ENCODE results near the gene C1orf232.
A peak's percentile ranks its signal among the peaks of the same experiment; 100 is the strongest.

The C1orf232 gene

GRCh38 chr1:26168410-26169197 lies at the start of gene C1orf232:
Gene C1orf232, minus strand, starts transcription at chr1:26168963. Its CDS starts 464 bp downstream, at chr1:26168499.
- peak; percentile 52 to 62 for DNase-seq

- no peak for DNase-seq
These were observed 46.5 kb upstream of the C1orf232 start for GRCh38 chr1:26215246-26215645.

GRCh38 chr1:26213335-26213905 lies 44.7 kb upstream of the C1orf232 start:
- no peak for DNase-seq

- DNase-seq = no peak
These were observed 44.0 kb upstream of the C1orf232 start for GRCh38 chr1:26212726-26213125.

- DNase-seq = no peak
These were observed 41.5 kb upstream of the C1orf232 start for GRCh38 chr1:26210147-26210870.

- no peak for DNase-seq
These were observed 35.0 kb upstream of the C1orf232 start for GRCh38 chr1:26203642-26204318.

- no peak for DNase-seq
These were observed 31.6 kb upstream of the C1orf232 start for GRCh38 chr1:26200413-26200812.

- no peak for DNase-seq
These were observed 29.1 kb upstream of the C1orf232 start for GRCh38 chr1:26197813-26198212.

GRCh38 chr1:26197301-26197700 lies 28.5 kb upstream of the C1orf232 start:
- DNase-seq = no peak

- DNase-seq = no peak
These were observed 27.0 kb upstream of the C1orf232 start for GRCh38 chr1:26195805-26196204.

- DNase-seq = no peak
These were observed 23.0 kb upstream of the C1orf232 start for GRCh38 chr1:26191739-26192138.

GRCh38 chr1:26190373-26190987 lies 21.7 kb upstream of the C1orf232 start, which contains the start of gene CATSPER4:
Gene CATSPER4, plus strand, starts transcription at chr1:26190602. Its CDS starts 26 bp downstream, at chr1:26190628.
- DNase-seq = peak in 1 of 2 experiments; percentile 22

GRCh38 chr1:26189751-26190275 lies 21.1 kb upstream of the C1orf232 start:
- DNase-seq = no peak

- no peak for DNase-seq
These were observed 20.6 kb upstream of the C1orf232 start for GRCh38 chr1:26189331-26189730.

GRCh38 chr1:26188477-26188876 lies 19.7 kb upstream of the C1orf232 start:
- DNase-seq = no peak

- no peak for DNase-seq
These were observed 19.1 kb upstream of the C1orf232 start for GRCh38 chr1:26187882-26188281.

GRCh38 chr1:26184883-26185282 lies 16.1 kb upstream of the C1orf232 start:
- DNase-seq = no peak

GRCh38 chr1:26184086-26184485 lies 15.3 kb upstream of the C1orf232 start:
- DNase-seq = no peak

- no peak for DNase-seq
These were observed 13.6 kb upstream of the C1orf232 start for GRCh38 chr1:26182383-26182696.

GRCh38 chr1:26181586-26182382 lies 13.0 kb upstream of the C1orf232 start:
- DNase-seq = no peak

- DNase-seq = no peak
These were observed 11.3 kb upstream of the C1orf232 start for GRCh38 chr1:26180010-26180506.
